Stimulated activated CD4-positive, alpha-beta T cell treated with anti-CD3 and anti-CD28 coated beads, Interleukin-15, amount 100 ng/mL, for 48 hours (primary cell): ENCODE measurements around the gene PSTK.

Experiments used
- DNase-seq, 2 donors: peaks; one replicate each; pipeline ENCODE4 v3.0.0-alpha.2; 2020; ENCODE audit warnings: low read depth in 2 of 2

Gene PSTK

DNA sequence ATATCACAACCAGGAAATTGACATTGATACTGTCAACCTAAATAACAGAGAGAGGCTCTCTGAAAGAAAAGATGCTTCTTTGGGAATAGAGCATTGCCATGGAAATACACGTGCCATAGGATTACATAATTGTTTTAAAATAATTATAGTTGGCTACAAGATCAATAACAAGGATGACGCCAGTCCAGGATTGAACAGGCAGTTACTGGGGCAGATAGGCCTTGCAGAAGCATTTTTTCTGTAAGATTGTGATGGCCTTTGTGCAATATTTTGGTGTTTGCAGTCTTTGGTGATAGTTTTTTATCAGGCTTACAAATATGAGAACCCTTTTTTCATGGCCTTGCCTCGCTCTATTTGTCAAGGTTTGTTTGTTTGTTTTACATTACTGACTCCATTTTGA lies 39.1 kb downstream of the PSTK start:
- DNase-seq: no peak

DNA sequence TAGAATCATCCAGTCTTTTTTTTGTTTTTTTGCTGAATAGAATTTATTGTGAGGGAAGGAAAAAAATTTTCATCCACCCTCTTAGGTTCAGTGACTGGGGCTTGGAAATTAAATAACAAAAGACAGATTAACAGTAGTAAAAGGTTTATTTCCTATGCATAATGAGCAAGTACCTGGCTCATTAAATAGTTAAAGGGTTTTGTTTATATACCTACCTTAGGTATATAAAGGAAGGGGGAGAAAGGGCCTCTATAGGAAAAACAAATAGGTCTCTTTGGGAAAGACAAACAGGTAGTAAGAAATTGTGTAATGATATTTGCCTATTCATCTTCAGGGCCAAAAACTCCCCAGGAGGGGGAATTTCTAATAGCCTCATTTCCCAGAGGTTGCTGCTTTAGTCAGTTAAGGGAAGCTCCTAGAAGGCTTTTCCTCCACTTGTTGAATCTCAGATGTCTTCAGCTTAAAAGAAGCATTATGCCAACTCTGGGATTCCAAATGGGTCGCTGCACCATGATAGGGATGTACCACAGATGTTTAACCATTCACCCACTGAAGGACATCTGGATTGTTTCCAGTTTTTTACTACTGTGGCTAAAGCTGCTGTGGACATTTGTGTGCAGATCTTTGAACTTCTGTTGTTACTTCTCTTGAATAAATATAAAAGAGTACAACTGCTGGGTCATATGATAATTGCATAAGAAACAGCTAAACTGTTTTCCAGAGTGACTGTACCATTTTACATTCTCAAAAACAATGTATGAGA lies 39.9 kb downstream of the PSTK start:
- no peak for DNase-seq

DNA sequence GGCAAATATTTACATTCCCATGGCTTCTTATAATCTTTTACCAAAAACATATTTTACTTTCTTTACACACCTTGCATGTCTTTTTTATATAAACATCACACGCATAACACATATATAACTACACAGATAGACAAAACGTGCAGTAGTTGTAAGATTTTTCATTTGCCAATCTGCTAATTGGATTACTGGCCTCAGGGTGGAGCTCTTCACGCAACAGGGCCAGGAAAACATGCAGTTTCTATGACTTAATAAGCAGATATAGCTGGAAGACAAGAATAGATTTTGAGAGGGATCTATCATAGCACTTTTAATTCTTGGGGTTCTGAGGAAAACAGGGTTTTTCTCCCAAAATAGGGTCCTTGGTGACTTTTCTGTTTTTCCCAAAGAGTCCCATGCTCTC lies 41.3 kb downstream of the PSTK start:
- DNase-seq: no peak

DNA sequence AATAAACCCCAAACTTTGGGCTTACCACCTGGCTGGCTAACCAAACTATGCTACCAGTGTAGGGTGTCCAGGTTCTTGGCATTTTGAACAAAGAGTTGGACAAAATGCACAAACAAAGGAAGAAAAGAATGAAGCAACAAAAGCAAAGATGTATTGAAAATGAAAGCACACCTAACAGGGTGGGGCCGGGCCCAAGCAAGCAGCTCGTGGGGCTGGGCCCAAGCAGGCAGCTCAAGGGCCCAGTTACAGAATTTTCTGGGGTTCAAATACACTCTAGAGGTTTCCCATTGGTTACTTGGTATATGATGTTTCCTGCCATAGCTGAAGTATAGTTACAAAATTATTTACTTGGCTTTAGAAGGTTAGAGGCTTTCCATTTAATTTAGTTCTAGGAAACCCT lies 44.3 kb downstream of the PSTK start:
- DNase-seq: no peak

DNA sequence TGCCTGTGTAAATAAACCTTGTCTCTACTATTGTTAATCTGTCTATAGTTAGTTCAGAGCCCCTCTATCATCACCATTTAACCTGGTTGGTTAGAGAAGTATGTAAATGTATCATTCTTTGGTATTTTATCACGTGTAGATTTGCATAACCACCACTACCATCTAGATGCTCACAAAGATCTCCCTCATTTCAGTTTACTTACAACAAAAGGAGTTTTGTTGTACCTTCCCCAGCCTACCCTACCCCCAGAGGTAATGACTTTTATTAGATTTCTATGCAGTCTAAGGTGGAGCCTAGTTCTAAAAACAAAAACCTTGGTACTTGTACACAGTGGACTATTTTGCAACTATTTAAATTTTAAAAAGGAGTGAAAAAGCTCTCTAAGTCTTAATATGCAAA lies 46.1 kb downstream of the PSTK start:
- no peak for DNase-seq

DNA sequence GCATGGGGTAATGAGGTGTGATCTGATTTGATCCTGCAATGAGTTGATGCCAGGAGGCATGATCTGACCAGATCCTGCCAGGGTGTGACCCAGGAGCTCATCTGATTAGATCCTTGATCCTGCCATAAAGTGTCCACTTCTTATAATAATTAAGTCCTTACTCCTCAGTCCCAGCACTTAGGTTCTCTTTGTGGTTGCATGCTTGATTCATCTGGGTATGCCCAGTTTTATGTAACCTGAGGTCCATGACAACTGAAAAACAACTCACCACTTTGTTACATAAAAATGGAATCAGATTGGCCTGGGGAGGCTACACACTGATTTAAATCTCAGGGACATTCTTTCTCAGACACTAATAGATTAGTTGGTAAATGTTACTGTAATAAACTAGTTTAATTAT lies 47.7 kb downstream of the PSTK start:
- no peak for DNase-seq

DNA sequence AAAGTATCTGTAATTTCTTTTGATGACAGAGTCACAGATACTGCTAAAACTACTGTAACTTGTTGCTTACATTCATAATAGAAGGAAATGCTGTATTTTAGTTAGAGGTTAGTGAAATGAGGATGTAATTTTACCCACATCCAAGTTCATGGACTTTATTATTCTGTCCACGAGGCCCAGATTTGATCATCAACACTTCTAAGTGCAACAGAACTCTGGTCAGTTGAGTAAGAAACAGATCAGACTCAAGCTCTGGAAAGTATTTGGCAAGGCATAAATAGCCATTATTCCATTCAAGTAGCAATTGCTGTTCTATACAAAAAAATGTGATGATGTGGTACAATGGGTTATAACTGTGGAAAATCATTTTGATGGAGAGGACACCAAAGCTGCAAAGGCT lies 50.9 kb downstream of the PSTK start:
- no peak for DNase-seq

DNA sequence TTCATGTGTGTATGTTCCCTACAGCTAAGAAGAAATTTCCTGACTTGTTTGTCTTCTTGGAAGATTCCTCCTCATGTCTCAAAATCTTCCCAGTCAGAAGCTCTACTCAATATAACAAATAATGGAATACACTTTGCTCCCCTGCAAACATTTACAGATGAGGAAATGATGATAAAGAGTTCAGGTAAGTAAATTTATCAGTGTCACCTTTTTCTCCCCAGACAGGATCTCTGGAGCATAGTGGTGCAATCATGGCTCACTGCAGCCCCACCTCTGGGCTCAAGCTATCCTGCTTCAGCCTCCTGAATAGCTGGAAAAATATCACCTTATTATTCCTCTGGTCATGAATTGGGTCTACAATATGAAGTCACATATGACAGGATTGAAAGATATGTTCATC lies 54.1 kb downstream of the PSTK start:
- DNase-seq: no peak

DNA sequence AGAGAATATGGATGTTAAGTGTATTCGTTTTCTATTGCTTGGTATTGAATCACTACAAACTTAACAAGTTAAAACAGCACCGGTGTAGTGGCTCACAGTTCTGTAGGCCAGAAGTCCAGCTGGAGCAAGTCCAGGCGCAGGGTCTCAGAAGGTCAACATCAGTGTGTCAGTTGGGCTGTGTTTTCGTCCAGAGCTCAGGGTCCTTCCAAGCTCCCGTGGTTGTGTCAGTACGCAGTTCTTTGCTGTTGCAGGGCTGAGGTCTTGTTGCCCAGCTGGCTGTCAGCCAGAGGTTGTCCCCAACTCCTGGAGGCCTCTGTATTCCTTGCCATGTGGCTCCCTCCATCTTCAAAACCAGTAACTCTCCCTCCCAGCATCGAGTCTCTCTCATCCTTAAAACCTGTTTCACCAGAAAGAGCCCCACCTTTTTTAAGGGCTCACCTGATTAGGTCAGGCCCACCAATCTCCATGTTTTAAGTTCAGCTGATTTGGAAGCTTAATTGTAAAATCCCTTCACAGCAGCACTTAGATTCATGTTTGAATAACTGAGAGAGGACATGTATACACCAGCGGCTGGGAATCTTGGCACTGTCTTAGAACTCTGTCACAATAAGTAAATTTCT lies 55.4 kb downstream of the PSTK start:
- DNase-seq: no peak

DNA sequence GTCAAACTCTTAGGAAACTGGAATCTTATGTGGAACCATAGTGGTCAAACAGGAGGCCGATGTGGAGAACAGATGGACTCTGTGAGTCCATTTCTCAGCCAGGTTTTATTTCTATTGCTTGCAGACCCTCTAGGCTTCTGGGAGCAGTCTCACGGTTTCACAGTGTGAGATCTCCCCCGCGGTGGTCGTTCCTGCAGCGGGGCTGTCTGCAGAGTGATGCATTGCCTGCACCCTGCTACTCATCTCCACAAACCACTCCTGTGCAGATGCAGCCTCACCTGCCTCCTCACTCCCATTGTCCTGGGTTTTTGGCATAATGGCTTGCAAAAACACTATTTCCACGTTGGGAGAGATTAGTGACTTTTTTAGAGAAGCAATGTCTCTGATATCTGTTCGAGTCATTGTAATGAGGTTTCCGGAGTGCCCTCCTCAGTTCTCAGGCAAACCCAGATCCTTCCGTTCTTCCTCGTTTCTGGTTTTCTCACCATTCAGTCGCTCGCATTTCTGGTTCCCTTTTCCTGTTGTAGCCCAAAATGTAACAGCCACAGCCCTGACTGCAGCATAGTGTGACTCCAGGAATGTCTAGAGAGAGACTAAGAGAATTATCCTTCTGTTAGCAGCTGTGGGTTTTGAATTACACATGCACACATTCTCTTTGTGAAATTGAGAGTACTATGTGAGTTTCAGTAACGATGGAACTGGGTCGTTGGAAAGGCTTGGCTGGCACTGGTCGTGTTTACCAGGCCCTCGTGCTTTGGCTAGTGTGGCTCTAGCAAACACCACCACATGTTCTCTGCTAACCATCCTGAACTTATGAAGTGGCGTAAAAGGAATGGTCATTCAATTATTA lies 58.8 kb downstream of the PSTK start:
- no peak for DNase-seq

DNA sequence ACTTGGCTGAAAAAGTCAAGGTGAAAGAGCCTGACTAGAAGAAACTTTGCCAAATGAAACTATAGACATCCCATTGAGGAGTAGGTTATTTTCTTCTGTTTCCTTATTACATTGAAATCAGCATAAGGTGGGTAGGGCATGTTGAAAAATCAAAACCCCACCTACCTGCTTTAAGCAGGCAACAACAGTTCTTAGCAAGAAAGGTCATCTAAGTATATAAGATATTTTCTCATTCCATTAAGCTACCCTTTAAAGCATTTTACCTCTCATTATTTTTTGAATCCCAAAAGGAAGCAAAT lies 59.4 kb downstream of the PSTK start:
- DNase-seq: no peak
